Left forelimb (tissue), 1 donor: ENCODE data around the gene PAOX.

Experiments used
- DNase-seq: peaks from one replicate; pipeline ENCODE4 v3.0.0-alpha.2; 2018; ENCODE audit warnings: low spot score

Gene PAOX

DNA sequence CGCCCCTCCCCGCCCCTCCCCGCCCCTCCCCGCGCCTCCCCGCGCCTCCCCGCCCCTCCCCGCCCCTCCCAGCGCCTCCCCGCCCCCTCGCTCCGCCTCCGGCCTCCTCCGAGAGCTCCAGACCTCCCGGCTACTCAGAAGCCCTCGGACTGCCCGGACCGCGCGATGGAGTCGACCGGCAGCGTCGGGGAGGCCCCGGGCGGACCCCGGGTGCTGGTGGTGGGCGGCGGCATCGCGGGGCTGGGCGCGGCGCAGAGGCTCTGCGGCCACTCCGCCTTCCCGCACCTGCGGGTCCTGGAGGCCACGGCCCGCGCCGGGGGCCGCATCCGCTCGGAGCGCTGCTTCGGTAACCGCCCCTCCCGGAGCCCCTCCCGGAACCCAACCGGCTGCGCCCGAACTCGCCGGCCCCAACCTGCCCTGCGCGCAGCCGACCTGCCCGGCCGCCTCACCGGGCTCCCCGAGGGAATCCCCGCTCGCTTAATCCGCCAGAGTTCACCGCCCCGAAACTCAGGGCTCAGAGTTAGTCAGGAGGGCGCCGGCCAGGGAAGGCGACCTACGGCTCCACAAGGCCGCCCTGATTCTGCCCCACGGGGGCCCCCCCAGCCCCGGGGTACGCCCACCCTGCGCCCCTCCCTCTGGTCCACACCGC, at the start of gene PAOX:
Gene PAOX, plus strand, starts transcription at position 111 of the 649 bp plus-strand sequence. Its CDS starts 55 bp downstream, at position 166.
- DNase-seq = no peak

DNA sequence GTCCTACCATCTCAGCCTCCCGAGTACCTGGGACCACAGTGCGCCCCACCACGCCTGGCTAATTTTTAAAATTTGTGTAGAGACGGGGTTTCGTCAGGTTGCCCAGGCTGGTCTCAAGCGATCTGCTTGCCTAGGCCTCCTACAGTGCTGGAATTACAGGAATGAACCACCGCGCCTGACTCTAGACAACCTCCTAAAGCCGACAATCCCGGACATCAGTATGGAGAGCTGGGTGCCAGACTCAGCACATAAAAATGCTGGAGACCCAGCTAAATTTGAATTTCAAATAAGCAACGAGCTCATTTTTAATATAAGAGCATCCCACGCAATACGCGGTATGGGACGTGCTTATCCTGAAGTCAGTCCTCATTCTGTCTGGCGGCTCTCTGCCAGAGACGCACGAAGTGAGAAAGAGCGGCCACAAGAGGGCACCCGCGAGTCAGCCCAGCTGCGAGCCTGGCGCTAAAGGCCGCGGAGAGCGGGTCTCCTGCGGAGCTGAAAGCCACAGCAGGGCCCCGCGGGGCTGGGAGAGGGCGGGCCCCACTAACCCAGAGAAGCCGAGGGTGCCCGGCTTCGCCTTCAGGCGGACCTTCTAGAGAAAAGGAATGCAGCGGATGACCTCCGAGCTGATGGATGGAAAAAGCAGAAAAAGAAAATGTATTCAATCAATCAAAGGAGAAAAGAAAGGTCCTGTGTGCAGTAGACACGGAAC, 49.4 kb upstream of the PAOX start:
- peak; percentile 91 for DNase-seq

DNA sequence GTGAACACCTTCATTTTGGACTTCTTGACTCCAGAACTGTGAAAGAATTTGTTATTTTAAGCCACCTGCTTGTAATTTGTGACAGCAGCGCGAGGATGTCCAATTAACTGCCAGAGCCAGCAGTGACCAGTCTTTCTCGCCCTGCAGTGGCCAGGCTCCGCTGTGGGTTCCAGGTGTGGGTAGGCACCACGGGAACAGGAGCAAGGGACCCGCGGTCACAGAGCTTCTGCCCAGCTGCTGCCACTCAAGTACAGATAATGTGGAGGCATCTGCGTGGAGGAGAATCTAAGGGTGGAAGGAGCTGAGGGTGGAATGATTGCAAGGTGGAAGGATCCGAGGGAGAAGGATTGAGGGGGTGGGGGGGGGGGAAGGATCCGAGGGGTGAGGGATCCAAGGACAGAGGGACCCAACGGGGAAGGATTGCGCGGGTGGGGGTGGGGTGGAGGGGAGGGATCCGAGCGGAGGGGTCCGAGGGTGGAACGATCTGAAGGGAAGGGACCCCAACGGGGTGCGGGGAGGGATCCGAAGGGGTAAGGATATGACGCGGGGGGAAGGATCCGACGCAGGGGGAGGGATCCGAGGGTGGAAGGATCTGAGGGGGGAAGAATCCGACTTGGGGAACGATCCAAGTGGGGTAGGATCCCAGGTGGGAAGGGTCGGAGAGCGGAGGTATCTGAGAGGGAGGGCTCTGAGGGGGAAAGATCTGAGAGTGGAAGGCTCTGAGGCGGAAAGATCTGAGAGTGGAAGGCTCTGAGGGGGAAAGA, 45.9 kb upstream of the PAOX start:
- no peak for DNase-seq

DNA sequence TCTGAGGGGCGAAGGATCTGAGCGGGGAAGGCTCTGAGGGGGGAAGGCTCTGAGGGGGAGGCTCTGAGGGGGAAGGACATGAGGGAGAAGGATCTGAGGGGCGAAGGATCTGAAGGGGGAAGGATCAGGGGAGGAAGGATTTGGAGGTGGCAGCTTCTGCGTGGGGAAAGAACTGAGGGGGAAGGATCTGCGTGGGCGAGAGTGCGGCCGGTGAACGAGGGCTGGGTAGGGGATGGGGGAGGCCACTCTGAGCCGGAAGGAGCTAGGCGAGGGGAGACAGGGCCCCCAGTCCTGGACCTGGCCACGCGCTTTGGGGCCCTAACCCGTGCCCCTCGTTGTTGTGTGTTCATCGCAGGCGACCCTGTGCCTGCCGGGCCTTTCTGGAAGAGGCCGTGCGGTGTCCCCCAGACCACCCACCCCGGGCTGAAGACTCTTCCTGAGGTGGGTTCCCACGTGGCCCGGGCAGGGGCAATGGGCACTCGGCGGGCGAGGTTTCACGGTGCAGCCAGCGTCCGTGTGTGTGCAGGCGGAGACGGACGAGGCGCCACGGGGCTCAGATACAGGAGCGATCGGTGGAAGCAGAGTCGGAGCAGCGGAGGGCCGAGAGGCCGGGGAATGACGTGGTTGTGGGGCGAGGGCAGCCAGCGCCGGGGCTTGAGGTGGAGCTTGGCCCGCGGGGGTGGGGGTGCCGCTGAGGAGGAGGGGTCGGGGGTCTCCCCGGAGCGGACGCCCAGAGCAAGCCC, 44.4 kb upstream of the PAOX start:
- DNase-seq = no peak

DNA sequence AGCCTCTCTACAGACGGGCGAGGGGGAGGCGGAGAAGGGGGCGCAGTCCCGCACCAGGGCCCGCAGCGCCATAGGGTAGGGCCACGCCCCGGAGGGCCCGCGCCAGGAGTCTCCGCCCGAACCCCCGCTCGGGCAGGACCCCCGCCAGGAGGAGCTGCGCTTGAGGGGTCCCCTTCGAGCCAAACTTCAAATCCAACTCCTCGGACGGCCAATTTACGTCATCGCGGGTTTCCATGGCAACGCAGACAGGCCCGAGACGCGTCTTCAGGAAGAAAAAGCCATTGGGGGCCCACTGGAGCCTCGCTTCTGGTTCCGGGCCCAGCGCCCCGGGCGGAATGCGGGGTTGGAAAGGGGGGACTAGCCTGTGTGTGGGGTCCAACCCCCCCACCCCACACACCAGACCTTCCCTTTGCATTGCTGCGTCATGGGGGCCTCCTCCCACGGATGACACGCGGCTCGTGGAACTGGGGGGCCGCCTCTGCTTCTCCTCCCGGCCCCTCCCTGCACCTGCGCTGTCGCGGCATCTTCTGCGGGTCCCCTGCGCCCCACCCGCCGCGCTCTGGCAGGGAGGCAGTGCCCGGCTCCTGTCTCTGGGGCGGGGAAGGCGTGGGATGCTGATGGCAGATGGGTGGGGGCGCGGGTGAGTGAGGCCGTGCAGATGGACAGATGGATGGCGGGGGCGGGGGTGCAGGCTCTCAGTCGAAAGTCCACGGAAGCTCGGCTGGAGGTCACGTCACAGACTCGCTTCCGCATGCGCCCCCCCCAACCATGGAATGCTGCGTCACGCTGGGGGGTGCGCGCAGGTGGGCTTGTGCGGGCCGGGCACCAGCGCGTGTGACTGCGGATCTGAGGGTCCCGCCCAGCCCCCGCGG, 43.6 kb upstream of the PAOX start:
- no peak for DNase-seq

DNA sequence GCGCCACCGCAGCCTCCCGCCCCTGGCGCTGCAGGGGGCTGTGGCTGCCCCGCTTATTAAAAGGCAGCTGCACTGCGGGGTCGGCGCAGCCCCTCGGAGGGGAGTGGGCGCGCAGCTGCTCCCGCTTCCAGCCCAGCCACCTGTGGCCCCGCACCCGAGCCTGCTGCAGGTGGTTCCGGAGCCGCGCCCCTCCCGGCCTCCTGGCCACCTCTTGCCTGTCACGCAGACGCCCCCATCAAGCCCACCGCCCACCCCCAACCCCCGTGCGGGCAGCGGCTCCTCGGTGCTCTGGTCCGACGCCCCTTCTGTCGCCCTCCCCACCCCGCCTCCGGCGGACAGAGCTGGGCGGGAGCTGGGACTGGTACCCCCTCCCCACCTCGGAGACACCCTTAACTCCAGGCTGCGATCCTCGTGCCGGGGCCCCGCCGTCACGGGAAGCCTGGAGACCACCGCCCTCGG, 42.9 kb upstream of the PAOX start:
- no peak for DNase-seq

DNA sequence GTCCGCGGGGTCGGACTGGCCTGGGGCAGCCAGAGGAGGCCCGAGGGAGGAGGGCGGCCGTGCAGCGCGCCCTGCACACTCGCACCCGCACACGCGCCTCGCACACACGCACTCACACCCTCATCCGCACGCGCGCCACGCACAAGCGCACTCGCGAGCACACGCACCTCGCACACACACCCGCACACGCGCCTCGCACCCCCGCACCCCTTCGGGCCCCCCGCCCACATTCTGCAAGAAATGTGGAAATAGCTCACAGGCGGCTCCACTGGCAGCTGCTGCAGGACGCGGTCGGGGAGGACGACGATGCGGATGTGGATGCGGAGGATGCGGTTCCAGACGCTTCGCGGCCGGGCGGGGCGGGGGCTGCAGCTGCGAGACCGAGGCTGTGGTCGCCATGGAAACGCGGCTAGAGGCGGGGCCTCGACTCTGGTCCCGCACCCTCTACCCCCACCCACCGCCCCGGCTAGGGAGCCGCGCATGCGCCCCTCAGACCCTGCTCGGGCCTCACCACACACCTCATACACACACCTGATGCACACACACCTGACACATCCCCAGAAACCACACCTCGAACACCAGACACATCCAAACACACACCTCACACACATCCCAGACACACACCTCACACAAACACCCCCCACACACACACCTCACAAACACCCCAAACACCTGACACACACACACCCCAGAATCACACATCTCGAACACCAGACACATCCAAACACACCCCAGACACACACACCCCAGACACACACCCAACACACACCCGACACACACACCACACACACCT, 42.3 kb upstream of the PAOX start, which contains the start of gene CALY:
Gene CALY, minus strand, starts transcription at position 320 of the 793 bp plus-strand sequence. CDS start 7,907 bp downstream, outside the sequence.
- no peak for DNase-seq

DNA sequence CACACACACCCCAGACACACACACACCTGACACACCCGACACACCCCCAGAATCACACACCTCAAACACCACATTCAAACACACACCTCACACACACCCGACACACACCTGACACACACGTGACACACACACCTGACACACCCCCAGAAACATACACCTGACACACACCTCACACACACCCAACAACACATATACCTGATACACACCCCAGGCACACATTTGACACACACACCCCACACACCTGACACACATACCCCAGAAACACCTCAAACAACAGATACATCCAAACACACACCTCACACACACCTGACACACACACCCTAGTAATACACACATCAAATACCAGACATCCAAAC, 41.7 kb upstream of the PAOX start:
- DNase-seq = no peak

DNA sequence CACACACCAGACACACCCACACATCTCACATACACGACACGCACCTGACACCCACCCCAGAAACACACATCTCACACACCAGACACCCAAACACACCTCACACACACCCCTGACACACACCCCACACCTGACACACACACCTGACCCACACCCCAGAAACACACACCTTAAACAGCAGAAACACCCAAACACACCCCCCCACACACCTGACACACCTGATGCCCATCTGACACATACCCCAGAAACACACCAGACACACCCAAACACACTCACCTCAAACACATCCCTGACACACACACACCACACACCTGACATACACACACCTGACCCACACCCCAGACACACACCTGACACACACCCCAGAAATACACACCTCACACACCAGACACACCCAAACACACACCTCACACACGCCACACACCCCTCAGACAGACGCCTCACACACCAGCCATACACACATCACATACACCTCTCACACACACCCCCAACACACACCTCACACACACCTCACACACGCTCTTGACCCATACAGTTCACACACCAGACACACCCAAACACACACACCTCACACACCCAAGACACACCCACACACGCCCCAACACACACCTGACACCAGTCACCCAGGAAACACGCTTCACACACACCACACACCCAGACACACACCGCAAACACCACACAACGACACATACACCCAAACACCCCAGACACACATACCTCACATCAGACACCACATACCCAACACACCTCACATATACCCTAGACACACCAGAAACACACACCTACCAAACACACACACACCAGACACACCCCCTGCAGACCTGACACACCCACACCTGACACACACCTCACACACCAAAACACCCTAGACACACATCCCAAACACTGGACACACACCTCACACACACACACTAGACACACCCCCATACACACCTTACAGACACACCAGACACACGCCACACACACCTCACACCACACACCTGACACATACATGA, 40.7 kb upstream of the PAOX start:
- no peak for DNase-seq

DNA sequence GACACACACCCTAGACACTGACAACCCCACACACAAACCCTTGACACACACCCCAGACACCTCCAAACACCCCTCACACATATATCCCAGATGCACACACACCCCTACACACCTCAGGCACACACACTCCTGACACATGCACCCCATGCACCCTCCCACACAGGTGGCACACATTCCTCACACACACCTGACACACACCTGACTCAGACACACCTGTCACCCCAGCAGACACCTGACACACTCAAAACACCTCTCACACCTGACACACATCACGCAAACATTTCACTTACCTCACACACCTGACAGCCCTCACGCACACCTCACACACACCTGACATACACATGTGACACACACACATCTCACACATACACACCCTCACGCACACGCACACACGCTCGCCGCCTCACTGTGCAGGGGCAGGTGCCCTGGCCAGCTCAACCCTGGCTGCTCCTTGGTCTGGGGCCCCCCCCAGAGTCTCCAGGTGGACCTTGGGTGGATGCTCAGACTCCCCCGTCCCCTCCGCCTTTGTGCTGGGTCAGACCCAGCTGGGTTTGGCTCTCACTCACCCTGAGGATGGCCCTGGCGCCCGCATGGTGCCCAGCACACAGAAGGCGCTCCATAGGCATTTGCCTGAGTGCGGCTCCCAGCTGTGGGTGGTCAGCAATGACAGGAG, 39.2 kb upstream of the PAOX start:
- no peak for DNase-seq

DNA sequence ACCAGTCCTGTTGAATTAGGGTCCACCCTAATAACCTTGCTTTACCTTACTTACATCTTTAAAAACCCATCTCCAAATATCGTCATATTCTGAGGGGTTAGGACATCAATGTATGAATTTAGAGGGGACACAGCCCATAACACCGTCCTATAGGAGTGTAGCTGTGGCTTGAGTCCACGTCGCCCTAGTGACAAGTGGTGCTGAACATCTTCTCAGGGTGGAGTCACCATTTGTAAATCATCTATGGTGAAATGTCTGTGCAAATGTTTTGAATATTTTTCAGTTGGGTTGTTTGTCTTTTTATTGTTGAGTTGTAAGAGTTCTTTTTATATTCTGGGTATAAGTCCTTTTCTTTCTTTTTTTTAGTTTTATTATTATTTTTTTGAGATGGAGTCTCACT, 37.1 kb upstream of the PAOX start:
- DNase-seq = no peak

DNA sequence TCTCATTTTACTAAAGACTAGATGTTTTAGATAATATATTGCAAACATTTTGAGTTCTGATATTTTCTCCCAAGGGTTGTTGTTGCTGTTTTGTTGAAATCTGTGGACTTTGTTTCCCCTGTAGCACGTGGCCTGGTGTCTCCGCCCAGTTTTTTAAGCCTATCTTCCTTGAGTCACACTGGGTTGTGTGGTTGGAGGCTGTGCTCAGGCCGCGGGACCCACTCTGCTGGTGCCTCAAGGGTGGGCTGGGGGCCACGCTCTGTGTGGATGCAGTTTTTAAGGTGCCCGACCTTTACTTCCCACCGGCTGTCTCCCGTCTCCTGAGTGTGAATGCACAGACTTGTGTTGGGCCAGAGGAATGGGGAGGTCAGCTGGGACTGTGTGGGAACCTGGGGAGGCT, 36.1 kb upstream of the PAOX start:
- DNase-seq = no peak

DNA sequence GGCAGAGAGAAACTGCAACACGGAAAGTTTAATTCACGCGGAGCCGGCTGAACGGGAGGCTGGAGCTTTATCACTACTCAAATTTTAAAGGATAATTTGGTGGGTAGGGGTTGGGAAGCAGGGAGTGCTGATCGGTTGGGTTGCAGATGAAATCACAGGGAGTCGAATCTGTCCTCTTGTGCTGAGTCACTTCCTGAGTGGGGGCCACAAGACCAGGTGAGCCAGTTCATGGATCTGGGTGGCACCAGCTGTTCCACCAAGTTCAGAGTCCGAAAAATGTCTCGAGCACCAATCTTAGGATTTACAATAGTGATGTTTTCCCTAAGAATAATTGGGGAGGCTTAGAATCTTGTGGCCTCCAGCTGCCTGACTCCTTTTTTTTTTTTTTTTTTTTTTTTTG, 35.5 kb upstream of the PAOX start:
- DNase-seq = no peak

DNA sequence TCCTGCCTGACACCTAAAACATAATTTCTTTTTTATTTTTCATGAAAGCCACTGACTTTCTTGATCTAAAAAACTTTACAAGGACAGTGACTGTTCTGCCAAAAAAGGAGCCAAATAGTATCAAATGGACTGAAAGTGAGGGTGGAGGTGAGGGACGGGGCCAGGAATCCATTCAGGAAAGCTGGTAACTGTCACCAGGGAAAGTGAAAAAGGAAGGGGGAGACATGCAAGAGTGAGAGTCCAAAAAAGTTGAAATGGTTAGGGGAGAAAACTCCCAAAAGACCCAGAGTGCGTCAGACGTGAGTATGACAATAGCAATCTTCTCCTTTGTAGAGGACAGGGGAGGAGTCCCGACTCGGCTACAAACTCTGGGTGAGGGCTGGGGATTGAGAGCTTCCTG, 34.8 kb upstream of the PAOX start:
- DNase-seq = no peak

DNA sequence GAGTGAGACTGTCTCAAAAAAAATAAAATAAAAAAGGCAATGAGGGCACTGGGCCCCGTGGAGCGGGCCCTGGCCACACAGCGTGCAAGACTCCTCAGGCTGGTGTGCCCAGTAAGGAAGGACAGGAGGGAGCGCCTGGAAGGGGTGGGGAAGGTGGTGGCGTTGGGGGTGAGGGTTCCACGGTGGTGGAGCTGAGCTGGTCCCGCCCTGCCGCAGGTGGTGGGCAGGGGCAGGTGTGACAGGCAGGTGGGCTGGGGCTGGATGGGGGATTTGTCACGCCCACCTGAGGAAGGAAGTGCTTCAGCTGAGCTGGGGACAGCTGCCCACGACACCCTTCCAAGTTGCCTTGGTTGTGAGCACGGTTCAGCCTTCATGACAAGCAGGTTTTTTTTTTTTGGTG, 32.6 kb upstream of the PAOX start:
- no peak for DNase-seq

DNA sequence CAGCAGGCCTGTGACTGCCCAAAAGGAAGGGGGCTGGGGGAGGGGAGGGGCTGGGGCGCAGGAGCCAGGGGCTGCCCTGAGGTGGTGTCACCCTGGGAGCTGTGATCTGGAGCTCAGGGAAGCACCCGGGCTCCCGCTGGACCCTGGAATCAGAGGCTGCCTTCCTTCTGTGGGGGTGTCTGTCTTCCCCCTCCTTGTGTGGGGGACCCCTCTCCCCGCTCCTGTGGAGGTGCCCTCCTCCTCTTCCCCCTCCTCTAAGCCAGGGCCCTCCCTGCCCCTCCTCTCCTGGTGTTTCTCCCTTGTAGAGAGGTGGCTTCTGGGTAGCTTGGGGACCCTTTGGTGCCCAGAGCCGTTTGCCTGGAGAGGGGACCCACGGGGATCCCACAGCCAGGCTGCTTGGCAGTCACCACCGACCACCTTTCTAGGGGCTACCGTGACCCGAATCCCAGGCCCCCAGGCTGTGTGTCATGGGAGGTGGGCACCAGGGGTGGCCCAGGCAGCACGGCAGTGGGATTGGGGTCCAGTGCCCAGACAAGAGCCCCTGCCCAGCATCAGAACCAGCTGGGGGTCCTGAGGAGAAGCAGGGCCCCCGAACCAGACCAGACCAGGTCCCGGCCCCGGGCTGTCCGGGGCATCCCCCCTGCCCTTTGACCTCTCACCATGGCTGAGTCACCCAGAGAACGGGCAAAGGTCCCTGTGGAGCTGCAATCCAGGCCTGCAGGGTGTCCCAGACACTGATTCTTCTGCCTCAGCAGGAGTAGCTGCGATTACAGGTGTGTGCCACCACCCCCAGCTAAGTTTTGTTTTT, 31.1 kb upstream of the PAOX start:
- no peak for DNase-seq

DNA sequence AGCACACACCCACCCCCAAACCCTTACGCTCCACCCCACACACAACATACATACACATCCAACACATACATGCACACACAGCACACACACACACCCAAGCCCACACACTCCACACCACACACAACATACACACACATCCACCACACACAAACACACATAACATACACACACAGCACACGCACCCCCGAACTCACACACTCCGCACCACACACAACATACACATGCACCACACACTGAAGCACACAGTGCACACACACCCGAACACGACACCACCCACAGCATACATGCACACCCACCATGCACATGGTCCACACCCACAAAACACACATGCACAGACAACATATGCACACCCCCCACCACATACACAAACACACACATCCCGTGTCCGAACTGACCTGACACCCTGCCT, 29.9 kb upstream of the PAOX start:
- DNase-seq = no peak

DNA sequence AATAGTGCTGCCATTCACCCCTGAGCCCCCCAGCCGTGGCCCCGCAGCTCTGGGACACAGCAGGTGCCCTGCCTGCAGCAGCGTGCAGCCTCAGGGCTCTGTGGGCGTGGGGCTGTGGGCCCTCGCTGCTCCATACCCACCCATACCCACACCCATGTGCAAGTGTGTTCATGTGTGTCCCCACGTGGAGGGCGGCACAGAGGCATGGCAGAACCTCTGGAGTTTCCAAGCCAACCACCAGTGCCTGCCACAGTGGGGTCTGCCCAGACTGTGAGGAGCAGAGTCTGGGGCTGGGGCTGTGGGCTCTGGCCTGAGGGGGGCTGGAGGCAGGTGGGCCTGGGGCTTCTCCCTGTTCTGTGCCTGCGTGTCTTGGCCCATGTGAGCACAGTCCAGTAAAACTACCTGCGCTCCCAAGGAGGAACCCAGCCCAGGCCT, 29.5 kb upstream of the PAOX start:
- DNase-seq = no peak
